Measurements from ENCODE around the gene FIBCD1.

FIBCD1 gene

GRCh38 chr9:130892477-130893304 is 46.4 kb downstream of the FIBCD1 start:
- DNase-seq, result no peak

GRCh38 chr9:130891688-130892476 is 47.2 kb downstream of the FIBCD1 start:
- DNase-seq, result no peak

- no peak for DNase-seq
Measured at GRCh38 chr9:130890870-130891687, 48.0 kb downstream of the FIBCD1 start.

DNA sequence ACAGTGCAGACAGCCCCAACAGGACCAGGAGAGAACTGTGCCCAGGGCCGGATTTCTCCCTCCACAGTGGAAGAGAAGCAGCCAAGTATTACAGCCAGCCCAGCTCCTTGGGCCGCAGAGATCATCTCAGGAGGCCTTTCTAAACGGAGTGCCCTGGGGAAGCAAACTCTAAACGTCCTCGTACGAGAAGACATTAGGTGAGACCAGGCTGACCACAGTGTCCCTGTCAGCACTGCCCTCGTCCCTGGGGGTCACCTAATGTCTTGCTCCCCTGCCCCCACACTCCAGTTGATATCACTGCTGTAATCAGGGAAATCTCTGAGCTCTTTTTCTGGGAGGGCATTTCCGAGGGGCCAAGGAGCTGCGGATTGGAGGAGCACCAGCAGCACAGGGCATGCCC is 48.9 kb downstream of the FIBCD1 start:
- DNase-seq, result no peak

DNA sequence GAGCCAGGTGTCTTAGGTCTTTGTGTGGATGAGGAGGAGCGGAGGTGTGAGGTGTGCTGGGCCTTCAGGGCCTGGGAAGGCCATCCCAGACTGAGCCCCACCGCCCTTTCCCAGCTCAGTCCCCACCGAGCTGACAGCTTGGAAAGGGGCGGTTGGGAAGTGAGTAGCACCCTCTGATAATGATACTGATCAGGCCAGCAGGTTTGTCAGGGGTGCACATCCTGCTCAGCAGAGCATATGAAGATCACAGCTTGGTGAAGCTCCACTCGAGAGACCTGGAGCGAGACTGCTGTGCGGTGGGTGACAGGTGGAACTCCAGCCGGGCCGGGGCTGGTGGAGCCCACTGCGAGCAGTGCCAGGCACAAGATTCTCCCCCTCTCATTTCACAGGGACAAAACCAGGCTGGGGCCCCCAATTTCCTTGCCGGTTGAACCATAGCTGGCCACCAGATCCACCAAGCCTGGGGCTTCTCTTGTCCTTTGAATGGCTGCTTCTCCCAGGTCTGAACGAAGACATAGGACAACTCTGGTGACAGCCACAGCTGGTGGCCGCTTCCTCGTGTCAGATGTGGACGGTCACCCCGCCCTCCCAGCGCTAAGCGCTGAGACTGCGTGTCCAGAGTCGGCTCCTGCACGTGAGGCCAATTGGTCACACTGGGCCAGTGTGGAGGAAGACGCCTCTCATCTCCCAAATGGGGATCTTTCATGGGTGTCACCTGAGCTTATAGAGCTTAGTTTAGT is 50.7 kb downstream of the FIBCD1 start:
- DNase-seq, result no peak

GRCh38 chr9:130887494-130888144 is 51.4 kb downstream of the FIBCD1 start:
- no peak for DNase-seq

GRCh38 chr9:130886981-130887380 is 52.1 kb downstream of the FIBCD1 start:
- DNase-seq, result no peak

DNA sequence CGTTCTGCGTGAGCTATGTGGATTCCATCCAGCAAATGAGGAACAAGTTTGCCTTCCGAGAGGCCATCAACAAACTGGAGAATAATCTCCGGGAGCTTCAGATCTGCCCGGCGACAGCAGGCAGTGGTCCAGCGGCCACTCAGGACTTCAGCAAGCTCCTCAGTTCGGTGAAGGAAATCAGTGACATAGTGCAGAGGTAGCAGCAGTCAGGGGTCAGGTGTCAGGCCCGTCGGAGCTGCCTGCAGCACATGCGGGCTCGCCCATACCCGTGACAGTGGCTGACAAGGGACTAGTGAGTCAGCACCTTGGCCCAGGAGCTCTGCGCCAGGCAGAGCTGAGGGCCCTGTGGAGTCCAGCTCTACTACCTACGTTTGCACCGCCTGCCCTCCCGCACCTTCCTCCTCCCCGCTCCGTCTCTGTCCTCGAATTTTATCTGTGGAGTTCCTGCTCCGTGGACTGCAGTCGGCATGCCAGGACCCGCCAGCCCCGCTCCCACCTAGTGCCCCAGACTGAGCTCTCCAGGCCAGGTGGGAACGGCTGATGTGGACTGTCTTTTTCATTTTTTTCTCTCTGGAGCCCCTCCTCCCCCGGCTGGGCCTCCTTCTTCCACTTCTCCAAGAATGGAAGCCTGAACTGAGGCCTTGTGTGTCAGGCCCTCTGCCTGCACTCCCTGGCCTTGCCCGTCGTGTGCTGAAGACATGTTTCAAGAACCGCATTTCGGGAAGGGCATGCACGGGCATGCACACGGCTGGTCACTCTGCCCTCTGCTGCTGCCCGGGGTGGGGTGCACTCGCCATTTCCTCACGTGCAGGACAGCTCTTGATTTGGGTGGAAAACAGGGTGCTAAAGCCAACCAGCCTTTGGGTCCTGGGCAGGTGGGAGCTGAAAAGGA is 53.3 kb downstream of the FIBCD1 start:
- no peak for DNase-seq

DNA sequence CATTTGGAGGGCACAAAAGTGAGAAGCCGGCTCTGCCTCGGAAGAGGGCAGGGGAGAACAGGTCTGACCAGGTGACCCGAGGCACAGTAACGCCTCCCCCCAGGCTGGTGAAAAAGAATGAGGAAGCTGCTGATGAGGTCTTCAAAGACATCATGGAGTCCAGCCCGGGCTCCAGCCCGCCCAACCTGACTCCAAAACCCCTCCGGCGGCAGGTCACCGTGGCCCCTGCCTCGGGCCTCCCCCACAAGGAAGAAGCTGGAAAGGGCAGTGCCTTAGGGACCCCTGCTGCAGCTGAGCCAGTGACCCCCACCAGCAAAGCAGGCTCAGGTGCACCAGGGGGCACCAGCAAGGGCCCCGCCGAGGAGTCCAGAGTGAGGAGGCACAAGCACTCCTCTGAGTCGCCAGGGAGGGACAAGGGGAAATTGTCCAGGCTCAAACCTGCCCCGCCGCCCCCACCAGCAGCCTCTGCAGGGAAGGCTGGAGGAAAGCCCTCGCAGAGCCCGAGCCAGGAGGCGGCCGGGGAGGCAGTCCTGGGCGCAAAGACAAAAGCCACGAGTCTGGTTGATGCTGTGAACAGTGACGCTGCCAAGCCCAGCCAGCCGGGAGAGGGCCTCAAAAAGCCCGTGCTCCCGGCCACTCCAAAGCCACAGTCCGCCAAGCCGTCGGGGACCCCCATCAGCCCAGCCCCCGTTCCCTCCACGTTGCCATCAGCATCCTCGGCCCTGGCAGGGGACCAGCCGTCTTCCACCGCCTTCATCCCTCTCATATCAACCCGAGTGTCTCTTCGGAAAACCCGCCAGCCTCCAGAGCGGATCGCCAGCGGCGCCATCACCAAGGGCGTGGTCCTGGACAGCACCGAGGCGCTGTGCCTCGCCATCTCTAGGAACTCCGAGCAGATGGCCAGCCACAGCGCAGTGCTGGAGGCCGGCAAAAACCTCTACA is 54.2 kb downstream of the FIBCD1 start:
- DNase-seq, result no peak

GRCh38 chr9:130884111-130884531 is 54.9 kb downstream of the FIBCD1 start:
- DNase-seq, result no peak

GRCh38 chr9:130883479-130883878 is 55.6 kb downstream of the FIBCD1 start:
- DNase-seq, result no peak

DNA sequence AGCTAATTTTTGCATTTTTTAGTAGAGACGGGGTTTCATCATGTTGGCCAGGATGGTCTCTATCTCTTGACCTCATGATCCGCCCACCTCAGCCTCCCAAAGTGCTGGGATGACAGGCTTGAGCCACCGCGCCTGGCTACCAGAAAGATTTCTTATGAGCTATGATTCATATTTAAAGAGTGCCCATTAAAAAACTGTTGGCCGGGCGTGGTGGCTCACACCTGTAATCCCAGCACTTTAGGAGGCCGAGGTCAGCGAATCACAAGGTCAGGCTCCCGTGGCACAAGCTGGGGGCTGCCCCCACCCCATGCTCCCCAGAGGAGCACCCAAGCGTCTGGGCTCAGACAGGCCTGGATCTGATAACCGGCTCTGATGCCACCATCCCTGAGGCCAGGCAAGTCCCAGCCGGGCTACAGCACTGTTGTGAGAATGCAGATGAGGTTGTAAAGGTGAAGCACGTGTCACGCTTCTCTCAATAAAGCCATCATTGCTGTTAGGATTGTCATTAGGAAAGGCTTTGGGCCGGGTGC is 56.3 kb downstream of the FIBCD1 start:
- DNase-seq, result no peak

GRCh38 chr9:130881516-130881915 is 57.5 kb downstream of the FIBCD1 start:
- DNase-seq, result no peak

DNA sequence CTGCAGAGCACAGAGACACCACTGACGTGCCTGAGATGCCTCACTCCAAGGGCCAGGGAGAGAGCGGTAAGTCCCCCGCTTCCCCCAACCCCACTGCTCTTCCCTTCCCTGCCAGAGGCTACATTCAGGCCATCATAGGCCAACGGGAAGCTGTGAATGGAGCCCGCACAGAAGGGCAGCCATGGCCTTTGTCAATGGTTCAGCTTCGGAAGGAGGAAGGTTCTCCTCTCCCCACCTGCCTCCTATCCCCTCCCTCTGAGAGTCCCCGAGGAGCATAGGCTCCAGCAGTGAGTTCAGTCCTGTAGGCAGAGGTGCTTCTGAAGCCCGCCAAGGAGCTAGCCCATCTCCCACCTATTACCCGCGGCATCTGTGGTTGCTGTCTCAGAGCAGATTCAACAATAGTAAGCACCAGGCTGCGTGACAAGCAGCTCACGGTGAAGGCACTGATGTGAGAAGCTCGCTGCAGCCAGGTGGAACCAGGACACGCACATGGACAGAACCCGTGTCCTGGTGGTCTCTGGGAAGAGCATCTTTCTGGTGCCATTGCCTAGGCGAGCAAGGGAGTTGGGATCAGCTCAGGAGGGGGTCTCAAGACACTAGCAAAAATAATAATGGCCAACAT is 58.3 kb downstream of the FIBCD1 start:
- DNase-seq, result no peak

DNA sequence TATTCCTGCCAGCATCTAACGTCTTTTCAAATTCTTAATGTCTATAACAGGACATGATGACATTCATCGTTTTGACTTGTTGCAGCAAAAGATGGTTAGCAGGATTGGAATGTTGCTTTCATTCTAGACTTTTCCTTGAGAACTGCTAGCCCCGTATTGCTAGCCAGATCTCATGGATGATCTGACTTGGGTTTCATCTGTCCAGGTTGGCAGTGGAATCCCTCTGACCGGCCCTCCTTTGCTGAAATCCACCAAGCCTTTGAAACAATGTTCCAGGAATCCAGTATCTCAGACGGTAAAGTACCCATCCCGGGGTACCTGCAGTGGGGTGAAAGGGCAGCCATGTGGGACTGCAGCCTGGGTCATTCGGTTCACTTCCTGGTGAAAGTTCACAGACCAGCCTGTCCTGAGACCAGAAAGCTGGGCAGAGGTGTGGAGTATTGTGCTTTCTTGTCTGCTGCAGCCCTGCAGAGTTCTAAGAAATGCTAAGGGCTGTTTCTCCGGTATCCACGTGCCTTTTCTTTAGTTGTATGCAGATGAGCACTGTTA is 59.1 kb downstream of the FIBCD1 start:
- no peak for DNase-seq

DNA sequence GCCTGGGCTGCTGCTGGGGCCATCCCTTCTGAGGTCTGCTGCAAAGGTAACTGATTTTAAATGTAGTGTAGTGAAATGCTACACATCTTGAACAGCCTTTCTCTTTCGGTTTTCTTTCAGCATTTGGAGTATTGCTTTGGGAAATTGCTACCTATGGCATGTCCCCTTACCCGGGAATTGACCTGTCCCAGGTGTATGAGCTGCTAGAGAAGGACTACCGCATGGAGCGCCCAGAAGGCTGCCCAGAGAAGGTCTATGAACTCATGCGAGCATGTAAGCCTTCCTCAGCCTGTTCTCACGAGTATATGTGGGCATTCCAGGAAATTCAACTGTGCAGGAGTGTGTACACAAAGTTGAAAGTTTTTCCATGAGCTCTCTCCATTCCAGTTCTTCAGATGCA is 60.8 kb downstream of the FIBCD1 start:
- DNase-seq, result no peak

GRCh38 chr9:130877300-130877699 is 61.7 kb downstream of the FIBCD1 start:
- no peak for DNase-seq

- no peak for DNase-seq
Measured at GRCh38 chr9:130874783-130875182, 64.3 kb downstream of the FIBCD1 start.

DNA sequence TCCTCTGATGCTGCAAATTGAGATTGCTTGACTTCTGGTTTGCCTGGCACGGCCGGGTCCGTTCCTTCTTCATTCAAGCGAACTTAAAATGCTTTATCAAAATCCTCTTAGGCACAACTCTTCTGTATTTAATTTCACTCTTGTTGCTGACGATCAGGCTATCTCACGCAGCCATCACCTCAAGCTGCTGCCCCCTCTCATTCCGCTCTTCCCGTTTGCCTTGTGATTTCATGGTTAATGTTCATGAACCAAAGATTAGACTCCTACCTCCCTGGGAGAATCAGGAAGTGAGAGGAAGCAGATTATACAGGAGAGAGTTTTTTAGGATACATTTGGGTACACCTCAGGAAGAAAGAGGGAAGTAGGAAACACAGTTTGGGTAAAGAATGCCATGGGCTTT is 65.1 kb downstream of the FIBCD1 start:
- no peak for DNase-seq

All from activated naive CD4-positive, alpha-beta T cell treated with Interleukin-2 at 50 U/mL for 16 hours (primary cell).